HG03060 (cell line): Measurements from ENCODE around the gene LARP1.

Experiments
- ATAC-seq: cut with Tn5 transposase; IDR thresholded peaks from one replicate; pipeline ENCODE4 v1.9.1; 2021; ENCODE audit warnings: low read depth, moderate number of reproducible peaks; ENCODE audit not compliant: unreplicated experiment

LARP1 gene

GRCh38 chr5:154849791-154850201, 94.6 kb downstream of the LARP1 start:
- no peak for ATAC-seq

GRCh38 chr5:154850255-154851062, 95.3 kb downstream of the LARP1 start, which contains the start of gene FAXDC2:
Gene FAXDC2 (minus strand): TSS chr5:154850603. CDS start chr5:154838178, 12,425 bp downstream.
- no peak for ATAC-seq

- no peak for ATAC-seq
Measured at GRCh38 chr5:154851351-154851750, 96.2 kb downstream of the LARP1 start.

GRCh38 chr5:154857530-154858296, 102.5 kb downstream of the LARP1 start:
- peak; percentile 49 for ATAC-seq

- ATAC-seq: peak; percentile 39
Measured at GRCh38 chr5:154858297-154858971, 103.3 kb downstream of the LARP1 start, which contains the start of gene CNOT8. Gene CNOT8 (plus strand): TSS chr5:154858627. CDS start chr5:154863279, 4,652 bp downstream.

GRCh38 chr5:154858972-154859871, 104.0 kb downstream of the LARP1 start:
- ATAC-seq: peak; percentile 18

GRCh38 chr5:154860123-154860522, 104.9 kb downstream of the LARP1 start:
- no peak for ATAC-seq

- no peak for ATAC-seq
Measured at GRCh38 chr5:154860765-154861164, 105.6 kb downstream of the LARP1 start.

- no peak for ATAC-seq
Measured at GRCh38 chr5:154861946-154862345, 106.8 kb downstream of the LARP1 start.

GRCh38 chr5:154862766-154863165, 107.6 kb downstream of the LARP1 start:
- no peak for ATAC-seq

- no peak for ATAC-seq
Measured at GRCh38 chr5:154863291-154864080, 108.3 kb downstream of the LARP1 start.

GRCh38 chr5:154865466-154866184, 110.4 kb downstream of the LARP1 start:
- no peak for ATAC-seq

- no peak for ATAC-seq
Measured at GRCh38 chr5:154866841-154867240, 111.7 kb downstream of the LARP1 start.
